Myocyte (in vitro differentiated cells): ENCODE data around the gene MAP2K2. TPM values are rescaled to one million over a fixed set of nuclear protein-coding genes. Genes with fewer than 3 reads are reported as not detected.
A peak's percentile ranks its signal among the peaks of the same experiment; 100 is the strongest.

Experiments
- DNase-seq: peaks from one replicate; pipeline ENCODE4 v3.0.0-alpha.2; 2012; ENCODE audit warnings: low read depth
- total RNA-seq: library from RNA; depleted of rRNA; stranded (reverse); fragments of >200 nt; gene quantifications from 2 replicates; pipeline ENCODE4 v1.2.3, GENCODE V29; 2014

MAP2K2 gene
- total RNA-seq, 1 donor from 2014 or later = 224 TPM

DNA sequence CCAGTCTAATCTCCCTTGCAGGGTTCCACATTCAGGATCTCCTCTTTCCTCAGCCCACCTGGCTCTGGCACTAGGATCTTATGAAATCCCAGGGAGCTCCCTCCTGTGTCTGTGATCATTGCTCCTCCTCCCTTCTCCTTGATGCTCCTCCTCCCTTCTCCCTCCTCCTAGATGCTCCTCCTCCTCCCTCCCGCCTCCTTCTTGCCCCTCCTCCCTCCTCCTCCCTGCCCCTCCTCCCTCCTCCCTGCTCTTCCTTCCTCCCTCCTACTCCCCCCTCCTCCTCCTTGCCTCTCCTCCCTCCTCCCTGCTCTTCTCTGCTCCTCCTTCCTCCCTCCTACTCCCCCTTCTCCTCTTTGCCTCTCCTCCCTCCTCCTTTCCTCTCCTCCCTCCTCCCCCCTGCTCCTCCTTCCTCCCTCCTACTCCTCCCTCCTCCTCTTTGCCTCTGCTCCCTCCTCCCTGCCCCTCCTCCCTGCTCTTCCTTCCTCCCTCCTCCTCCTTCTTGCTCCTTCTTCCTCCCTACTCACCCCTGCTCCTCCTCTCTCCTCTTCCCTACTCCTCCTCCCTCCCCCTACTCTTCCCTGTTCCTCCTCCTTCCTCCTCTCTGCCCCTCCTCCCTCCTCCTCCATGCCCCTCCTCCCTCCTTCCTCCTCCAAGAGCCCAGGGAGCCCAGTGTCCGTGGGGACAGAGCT, 42.3 kb downstream of the MAP2K2 start:
- DNase-seq = no peak

DNA sequence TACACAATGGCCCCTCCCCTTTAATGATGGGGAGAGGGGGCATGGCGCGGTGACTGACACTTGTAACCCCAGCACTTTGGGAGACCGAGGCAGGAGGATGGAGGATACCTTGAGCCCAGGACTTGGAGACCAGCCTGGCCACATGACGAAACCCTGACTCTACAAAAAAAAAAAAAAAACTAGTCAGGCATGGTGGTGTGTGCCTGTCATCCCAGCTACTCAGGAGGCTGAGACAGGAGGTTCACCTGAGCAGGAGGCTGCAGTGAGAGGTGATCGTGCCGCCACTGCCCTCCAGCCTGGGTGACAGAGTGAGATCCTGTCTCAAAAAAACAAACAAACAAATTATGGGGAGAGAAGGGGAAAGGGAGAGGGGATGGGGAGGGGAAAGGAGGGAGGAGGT, 43.4 kb downstream of the MAP2K2 start:
- DNase-seq = no peak

DNA sequence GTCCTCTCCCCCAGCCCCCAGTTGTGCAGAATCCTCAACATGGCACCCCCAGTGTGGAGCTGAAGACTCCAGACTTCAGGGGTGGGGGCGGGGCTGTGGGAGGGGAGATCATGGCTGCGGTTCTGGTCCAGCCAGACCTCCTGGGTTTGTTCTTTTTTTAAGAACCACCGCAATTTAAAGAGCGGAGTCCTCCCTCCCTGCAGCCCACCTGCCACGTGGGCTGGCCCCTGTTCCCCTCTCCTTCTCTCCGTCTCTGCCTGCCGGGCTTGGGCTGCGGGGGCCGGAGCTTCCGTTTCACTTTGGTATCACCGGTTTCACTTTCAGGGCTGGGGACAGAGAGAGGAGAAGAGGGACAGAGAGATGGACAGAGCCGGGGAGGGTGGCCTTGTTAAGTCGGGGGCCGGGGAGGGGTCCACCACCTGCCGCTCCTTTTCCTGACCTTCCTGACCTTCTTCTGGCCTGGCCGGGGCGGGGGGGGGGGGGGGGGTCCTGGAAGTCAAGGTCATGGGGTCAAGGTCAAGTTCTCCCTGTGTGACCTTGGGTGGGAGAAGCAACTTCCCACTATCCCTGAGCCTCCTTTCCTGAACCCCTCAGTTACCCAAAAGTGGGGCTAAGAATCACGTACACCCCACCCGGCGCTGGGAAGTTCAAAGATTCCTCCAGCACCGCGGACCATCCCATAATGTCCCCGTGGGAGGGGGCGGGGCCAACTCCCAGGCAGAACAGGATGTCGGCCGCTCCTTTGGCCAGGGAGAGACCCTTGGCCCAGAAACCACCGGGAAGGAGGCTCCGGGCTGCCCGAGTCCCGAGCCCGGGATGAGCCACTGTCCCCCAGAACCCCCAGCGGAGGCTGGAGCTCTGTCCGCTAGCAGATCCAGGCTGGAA, 45.9 kb downstream of the MAP2K2 start:
- no peak for DNase-seq

DNA sequence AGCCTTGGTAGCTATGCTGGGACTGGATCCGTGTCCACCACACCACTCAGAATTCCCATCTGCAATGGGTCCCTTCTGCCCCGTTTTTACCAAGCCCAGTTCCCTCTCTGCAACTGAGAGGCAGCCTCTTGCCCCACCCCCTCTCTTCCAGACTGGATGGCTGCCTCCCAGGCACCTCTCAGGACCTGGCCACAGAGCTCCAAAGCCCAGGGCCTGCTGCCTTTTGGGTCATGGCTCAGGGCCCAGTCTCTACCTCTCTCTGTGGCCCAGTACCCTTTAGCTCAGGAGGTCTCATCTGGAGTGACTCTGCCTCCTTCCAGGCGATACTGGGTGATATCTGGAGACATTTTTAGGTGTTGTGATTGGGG, 46.9 kb downstream of the MAP2K2 start:
- no peak for DNase-seq

DNA sequence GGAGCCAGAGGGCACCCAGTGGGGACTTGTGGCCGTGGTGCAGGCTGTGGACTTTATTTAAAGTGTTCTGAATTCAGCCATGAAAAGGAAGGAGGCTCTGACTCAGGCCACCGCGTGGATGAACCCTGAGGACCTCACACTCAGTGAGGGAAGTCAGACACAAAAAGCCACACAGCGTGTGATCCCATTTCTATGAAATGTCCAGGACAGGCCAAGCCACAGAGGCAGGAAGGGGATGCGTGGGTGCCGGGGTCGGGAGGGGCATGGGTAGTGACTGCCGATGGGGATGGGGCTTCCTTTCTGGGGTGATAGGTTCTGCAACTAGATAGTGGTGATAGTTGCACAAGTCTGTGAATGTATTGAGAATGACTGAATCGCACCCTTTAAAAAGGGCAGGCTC, 48.5 kb downstream of the MAP2K2 start:
- DNase-seq = no peak

DNA sequence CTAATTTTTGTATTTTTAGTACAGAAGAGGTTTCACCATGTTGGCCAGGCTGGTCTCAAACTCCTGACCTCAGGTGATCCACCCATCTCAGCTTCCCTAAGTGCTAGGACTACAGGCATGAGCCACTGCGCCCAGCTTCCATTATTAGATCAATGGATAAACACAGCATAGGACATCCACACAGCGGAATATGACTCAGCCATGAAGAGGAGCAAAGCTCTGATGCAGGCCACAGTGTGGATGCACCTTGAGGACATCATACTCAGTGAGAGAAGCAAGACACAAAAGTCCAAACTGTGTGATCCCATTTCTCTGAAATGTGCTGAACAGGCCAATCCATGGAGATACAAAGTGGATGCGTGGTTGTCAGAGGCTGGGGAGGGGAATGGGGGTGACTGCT, 52.3 kb downstream of the MAP2K2 start:
- no peak for DNase-seq

DNA sequence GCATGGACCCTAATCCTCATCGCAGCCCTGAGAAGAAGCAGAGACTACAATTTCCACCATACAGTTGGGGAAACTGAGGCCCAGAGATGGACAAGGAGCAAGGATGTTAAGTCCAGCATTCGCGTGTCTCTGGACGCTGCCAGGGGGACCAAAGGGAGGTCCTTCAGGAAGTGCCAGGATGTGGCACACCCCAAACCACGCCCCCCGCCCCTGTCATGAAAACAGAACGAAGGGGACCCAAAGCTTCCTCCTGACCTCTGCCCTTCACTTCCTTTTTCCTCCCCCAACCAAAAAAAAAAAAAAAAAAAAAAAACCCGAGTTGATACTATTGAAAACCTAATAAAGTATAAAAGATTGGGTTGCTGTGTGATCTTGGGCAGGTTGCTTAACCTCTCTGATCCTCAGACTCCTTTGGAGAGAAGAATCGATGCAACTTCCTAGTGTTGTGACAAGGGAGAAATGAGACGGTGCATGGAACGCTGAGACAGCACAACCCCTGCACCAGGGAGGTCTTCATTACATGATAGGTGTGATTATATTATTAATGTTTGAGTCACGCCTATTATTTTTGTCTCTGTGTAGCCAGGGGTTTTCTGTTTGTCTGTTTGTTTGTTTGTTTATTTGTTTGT, 54.5 kb downstream of the MAP2K2 start:
- no peak for DNase-seq

DNA sequence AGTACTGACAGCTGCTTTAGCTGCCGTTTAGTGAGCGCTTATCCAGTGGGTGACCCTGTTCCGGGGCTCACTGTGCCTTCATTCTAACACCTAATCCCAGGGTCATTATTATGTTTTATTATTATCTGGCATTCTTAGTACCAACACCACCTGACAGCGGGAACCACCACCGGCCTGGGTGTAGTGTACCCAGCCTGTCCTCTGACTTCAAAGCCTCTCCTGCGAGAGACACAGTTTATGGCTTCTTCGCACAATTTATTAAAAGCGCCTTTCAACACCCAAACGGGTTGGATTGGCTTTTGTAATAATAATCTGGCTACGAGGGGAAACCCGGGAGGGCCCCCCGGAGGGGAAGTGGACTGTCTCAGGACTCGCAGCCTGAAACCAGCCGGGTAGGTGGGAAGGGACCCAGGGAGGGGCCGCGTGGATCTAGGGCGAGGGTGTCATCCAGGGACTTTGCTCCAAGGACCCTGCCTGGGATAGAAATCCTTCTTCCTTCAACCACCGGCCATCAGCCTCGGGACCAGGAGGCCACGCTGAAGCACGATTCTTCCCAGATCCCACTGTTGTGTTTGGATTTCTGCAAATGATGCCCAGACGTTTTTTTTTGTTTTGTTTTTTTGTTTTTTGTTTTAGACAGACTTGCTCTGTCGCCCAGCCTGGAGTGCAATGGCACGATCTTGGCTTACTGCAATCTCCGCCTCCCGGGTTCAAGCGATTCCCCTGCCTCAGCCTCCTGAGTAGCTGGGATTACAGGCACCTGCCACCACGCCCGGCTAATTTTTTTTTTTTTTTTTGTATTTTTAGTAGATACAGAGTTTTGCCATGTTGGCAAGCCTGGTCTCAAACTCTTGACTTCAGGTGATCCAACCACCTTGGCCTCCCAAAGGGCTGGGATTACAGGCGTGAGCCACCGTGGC, 55.6 kb downstream of the MAP2K2 start:
- DNase-seq = no peak

DNA sequence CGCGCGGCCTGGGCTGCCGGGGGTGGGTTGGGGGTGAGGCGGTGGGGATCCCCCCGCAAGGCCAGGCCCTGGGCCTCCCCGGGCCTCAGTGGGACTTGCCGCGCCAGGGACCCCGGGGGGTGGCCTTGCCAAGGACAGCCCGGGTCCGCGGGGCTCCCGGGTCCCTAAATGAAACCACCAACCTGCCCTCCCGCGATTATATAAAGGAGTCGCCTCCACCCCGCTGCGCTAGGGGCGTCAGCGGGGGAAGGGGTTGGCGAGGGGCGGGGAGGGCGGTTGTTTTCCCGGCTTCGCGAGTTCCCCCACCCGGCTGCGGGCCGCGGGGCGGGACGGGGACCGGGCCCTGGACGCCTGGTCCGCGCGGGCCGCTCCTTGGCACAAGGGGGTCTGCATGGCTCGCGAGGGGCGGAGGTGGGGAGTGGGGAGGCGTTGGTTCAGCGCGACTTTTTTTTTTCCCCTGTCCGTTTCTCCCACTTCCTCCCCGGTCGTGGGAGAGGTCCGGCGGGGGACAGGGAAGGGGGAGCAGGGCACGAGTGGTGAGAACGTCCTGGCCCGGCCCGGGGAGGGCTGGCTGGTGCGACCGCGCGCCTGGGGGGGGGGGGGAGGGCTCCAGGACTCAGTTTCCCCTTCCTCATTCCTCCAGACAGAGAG, 56.4 kb downstream of the MAP2K2 start:
- DNase-seq = no peak

DNA sequence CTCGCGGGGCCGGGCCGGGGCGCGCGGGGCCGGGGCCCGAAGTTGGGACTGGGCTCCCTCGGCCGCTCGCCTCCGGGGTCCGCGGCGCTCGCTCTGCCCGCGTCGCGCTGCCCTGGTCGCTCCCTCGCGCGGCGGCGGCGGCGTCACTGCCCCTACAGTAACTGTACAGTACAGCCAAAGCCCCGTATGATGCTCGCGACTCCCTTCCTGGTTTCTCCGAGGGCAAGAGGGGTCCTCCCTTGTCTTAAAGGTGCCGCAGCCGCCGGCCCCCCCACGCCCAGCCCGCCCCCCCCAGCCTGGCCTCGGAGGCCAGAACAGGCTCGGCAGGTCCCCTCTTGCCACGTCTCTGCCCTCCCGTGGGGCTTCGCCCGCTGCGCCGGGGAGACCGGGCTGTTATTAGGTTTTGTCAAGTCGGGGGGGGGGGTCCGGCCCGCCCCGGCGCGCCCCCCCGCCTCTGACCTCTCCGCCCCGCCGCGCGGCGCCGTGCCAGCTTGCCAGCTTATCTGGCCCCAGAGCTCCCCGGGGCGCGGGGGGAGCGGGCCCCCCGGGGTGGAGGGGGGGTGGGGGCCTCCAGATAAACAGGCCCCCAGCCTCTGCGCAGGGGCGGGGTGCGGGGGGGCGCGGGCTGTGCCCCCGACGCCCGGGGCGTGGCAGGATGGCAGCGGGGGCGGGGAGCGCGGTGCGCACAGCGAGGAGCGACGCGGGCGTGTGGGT, 57.1 kb downstream of the MAP2K2 start, which contains the start of gene ZBTB7A:
Gene ZBTB7A (minus strand): TSS at position 218 of the 714 bp plus-strand sequence. CDS start 11,667 bp downstream, outside the sequence.
- peak; percentile 75 for DNase-seq

DNA sequence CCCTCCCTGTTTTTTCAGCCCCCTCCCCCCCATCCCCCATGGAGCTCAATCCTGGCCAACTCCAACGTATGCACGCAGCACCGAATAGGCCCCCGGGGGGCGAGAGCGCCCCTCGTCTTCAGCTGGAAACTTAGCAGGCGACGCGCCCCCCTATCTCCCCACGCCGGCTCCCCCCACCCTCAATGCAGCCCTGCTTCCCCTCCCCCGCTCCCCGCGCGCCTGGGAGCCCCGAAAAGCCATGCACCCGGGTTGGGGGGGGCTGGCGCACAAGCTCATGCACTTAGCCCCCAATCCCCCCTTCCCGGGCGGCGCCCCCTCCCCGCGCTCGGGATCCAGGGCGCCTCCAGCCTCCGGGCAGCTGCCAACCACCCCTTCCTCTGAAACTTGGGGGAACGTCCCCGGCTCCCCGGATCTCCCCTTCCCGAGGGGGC, 57.7 kb downstream of the MAP2K2 start:
- DNase-seq = no peak

DNA sequence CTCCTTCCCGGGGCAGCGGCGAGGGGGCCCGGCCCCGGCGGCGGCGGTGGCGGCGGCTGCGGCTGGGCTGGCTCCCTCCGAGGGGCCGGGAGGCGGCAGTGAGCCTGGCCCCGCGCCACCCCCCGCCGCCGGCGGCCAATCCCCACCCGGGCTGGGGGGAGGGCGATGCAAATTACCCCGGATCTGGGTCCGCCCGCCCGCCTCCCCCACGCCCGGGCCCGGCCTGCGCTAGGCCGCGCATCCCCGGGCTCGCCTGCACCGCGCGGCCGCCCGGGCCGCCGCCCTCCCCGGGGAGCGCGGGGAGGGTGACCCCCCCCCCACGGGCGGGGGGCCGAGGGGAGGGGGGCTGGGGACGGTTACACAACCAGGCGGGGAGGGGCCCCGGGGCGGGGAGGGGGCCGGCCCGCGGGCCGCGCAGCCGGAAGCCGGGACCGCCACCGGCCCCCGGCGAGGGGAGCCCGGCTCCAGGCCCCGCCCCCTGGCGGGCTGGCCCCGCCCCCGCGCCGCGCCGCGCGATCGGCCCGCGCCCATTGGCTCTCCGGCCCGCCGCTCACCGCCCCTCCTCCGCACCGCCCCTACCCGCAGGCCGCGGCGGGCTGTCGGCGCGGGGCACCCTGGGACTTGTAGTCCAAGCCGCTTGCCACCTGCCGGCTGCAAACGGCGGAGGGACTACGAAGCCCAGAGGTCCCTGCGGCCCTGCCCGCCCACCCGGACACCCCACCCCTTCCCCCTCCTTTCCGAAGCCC, 58.3 kb downstream of the MAP2K2 start:
- DNase-seq = peak; percentile 96

DNA sequence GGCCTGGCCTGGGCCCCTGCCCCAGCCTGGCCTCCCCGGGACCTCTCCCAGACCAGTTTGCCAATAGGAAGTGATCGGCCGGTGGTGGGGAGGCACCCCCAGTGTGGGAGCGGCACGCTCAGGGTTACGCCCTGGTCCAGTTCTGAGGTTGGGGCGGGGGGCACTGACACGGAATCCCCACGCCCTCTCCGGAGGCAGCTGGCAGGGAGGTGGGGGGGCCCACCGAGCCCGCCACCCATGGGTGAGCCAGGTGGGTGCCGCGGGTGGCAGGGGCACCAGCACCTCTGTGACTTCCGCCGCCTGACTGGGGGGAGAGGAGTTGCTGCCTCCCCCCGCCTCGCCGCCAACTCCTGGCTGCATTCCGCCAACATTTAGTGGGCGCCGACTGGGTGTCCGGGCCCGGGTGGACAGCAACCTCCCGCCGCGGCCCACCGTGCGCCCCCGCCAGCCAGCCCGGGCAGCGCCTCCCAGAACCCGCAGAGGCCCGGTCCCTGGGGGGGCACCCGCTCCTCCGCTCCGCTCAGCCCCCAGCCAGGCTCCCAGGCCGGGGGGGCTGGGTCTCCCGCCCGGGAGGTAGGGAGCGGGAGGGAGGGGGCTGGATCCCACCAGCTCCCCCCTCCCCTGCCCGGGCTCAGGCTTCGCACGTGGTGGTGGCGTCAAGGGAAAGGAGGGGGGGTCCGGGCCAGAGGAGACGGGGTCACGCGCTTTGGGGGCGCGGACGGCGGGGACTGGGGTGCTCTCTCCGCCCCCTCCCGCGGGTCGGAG, 59.2 kb downstream of the MAP2K2 start:
- DNase-seq = peak; percentile 48

DNA sequence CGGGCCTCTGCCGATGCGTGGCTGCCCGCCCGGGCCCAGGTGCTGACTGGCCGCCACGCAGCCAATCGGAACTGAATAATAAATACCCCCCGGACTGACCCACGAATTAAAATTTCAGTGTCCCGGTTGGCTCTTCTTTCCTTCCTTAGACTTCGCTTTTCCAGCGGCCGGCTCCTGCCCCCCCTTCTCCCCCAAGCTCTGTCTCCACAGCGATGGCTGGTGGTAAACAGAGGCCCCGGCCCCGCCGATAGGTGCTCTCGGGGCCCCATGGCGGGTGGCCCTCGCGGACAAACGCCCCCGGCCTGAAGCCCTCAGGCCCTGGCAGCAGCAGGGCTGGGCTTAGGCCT, 59.8 kb downstream of the MAP2K2 start:
- DNase-seq = no peak

DNA sequence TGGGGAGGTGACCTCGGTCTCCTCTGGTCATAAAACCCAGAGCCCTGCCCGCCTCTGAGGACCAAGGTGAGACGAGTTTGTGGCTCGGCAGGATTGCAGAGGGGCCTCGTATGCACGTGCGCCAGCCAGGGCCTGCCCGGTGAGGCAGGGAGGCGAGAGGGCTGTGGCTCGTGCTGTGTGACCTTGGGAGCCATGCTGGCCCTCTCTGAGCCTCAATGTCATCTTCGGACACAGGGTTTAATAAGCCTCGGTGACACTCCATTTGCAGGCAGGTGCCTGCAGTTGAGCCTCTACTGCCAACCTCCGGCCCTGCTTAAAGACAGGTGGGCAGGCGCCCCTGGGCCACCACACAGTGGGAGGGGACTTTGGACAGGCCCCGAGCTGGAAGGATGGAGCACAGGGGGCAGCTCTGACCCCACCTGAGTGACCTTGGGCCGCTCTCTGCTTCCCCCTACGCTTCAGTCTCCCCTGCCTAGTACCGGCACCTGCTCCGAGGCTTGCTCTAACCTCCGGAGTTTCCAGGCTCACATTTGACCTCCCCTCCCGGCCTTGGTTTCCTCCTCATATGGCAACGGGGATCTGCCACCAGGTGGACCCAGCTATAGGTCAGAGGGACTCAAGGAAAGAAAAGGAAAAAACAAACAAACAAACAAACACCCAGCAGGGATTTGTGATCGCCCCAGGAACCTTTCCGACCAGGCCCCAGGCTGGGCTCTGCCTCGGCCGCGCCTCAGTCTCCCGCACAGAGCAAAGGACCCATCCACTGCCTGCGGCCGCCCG, 60.4 kb downstream of the MAP2K2 start:
- DNase-seq = no peak

DNA sequence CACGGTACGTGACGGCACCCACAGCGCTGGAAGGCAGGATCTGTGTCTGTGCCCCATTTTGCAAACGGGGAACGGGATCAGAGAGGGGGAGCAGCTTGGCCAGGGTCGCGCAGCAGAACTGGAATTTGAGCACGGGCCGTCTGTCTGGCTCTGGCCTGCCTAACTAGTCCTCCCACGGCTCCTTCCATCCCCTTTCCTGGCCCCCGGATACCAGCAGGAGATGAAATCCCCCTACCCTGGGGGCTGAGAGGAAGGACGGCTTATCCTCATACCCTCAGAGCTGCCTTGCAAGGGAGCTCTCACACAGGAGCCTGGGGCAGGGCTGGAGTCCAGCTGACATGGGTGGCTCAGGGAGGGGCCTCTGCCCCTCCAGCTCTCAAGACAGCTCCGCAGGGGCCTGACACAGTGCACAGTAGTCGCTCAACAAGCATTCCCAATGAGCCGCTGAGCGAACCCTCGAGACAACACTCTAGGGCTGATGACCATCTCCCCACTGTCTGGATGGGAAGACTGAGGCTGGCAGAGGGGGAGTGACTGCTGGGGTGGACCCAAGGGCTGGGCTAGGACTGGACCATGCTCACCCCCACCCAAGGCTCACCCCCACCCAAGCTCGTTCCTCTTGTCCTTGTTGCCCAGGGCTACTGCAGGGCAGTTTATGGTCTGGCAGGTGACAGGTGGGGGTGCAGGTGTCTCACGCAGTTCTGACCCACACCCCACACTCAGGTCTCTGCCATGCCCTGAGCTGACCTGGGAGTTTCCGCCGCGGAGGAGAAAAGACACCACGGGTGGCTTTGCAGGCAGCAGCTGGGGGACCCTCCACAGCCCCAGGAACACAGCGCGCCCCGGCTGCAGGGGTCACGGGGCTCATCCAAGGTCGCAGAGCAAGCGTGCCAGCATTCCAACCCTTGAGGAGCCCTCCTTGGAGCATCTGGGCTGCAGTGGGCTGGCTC, 61.2 kb downstream of the MAP2K2 start:
- DNase-seq = no peak
